ENCODE results near the gene UGT8. TPM values are rescaled to one million over a fixed set of nuclear protein-coding genes. Genes with fewer than 3 reads are reported as not detected.
"Not testable (repeated sequence)": the region's sequence is repeated elsewhere in the genome, so short reads cannot be mapped to it uniquely, and the experiment has no call there.

Gene UGT8
- total and polyA plus RNA-seq, 2 donors: 0.19 to 0.30 TPM

GRCh38 chr4:114588305-114588704 is 10.3 kb upstream of the UGT8 start:
- Histone ChIP-seq H3K27ac (ENCODE audit: low read depth in 1 of 2, low read length in 1 of 2) (no peak overlapping the region), H3K27me3 (ENCODE audit: control insufficient read depth in 2 of 2, insufficient read depth in 1 of 2, low read length in 1 of 2) (no peaks in the 10 kb centered on the region), H3K36me3 (ENCODE audit: control insufficient read depth in 2 of 2, insufficient read depth in 2 of 2, low read length in 1 of 2) (no peaks in the 10 kb centered on the region), H3K4me3 (ENCODE audit: low read length in 2 of 2) (no peak overlapping the region), H3K4me1 (ENCODE audit: control insufficient read depth in 2 of 2, insufficient read depth in 2 of 2, low read length in 2 of 2) (no peaks in the 10 kb centered on the region), H3K9me3 (ENCODE audit: control insufficient read depth in 2 of 2, insufficient read depth in 1 of 2, low read length in 1 of 2) (no peaks in the 10 kb centered on the region)
- 76% methylated on average over 6 of the region's 6 CpGs for WGBS
- DNase-seq (ENCODE audit: low read depth in 6 of 9, low spot score in 9 of 9): no peak

- H3K9me3 ChIP-seq (ENCODE audit: control insufficient read depth in 2 of 2, insufficient read depth in 1 of 2, low read length in 1 of 2); H3K4me3 ChIP-seq (ENCODE audit: low read length in 2 of 2); H3K36me3 ChIP-seq (ENCODE audit: control insufficient read depth in 2 of 2, insufficient read depth in 2 of 2, low read length in 1 of 2); H3K27me3 ChIP-seq (ENCODE audit: control insufficient read depth in 2 of 2, insufficient read depth in 1 of 2, low read length in 1 of 2); H3K27ac ChIP-seq (ENCODE audit: low read depth in 1 of 2, low read length in 1 of 2); DNase-seq (ENCODE audit: low read depth in 6 of 9, low spot score in 9 of 9); H3K4me1 ChIP-seq (ENCODE audit: control insufficient read depth in 2 of 2, insufficient read depth in 2 of 2, low read length in 2 of 2): not testable (repeated sequence)
- 94% methylated on average over 1 of the region's 1 CpG for WGBS
Observed at GRCh38 chr4:114590360-114590759, 8.2 kb upstream of the UGT8 start.

- Histone ChIP-seq H3K36me3 (ENCODE audit: control insufficient read depth in 2 of 2, insufficient read depth in 2 of 2, low read length in 1 of 2) (no peaks in the 10 kb centered on the region), H3K27ac (ENCODE audit: low read depth in 1 of 2, low read length in 1 of 2) (no peak overlapping the region), H3K4me1 (ENCODE audit: control insufficient read depth in 2 of 2, insufficient read depth in 2 of 2, low read length in 2 of 2) (peaks cover 0 to 2% of the 10 kb centered on the region in 2 donors), H3K27me3 (ENCODE audit: control insufficient read depth in 2 of 2, insufficient read depth in 1 of 2, low read length in 1 of 2) (peaks cover 6 to 14% of the 10 kb centered on the region in 2 donors), H3K4me3 (ENCODE audit: low read length in 2 of 2) (no peak overlapping the region), H3K9me3 (ENCODE audit: control insufficient read depth in 2 of 2, insufficient read depth in 1 of 2, low read length in 1 of 2) (no peaks in the 10 kb centered on the region)
- no peak for DNase-seq (ENCODE audit: low read depth in 6 of 9, low spot score in 9 of 9)
- WGBS: 85% methylated on average over 8 of the region's 8 CpGs
Observed at GRCh38 chr4:114593526-114593925, 5.1 kb upstream of the UGT8 start.

GRCh38 chr4:114595207-114595606 is 3.4 kb upstream of the UGT8 start:
- peaks cover 0 to 3% of the 10 kb centered on the region in 2 donors for H3K4me1 ChIP-seq (ENCODE audit: control insufficient read depth in 2 of 2, insufficient read depth in 2 of 2, low read length in 2 of 2)
- no peak overlapping the region for H3K27ac ChIP-seq (ENCODE audit: low read depth in 1 of 2, low read length in 1 of 2)
- no peaks in the 10 kb centered on the region for H3K36me3 ChIP-seq (ENCODE audit: control insufficient read depth in 2 of 2, insufficient read depth in 2 of 2, low read length in 1 of 2)
- 96% methylated on average over 11 of the region's 11 CpGs for WGBS
- no peak for DNase-seq (ENCODE audit: low read depth in 6 of 9, low spot score in 9 of 9)
- no peak overlapping the region for H3K4me3 ChIP-seq (ENCODE audit: low read length in 2 of 2)
- peaks cover 22 to 31% of the 10 kb centered on the region in 2 donors for H3K27me3 ChIP-seq (ENCODE audit: control insufficient read depth in 2 of 2, insufficient read depth in 1 of 2, low read length in 1 of 2)
- H3K9me3 ChIP-seq (ENCODE audit: control insufficient read depth in 2 of 2, insufficient read depth in 1 of 2, low read length in 1 of 2): peaks cover 0 to 3% of the 10 kb centered on the region in 2 donors

- H3K27me3 ChIP-seq (ENCODE audit: control insufficient read depth in 2 of 2, insufficient read depth in 1 of 2, low read length in 1 of 2): peaks cover 22 to 35% of the 10 kb centered on the region in 2 donors
- no peak overlapping the region for H3K27ac ChIP-seq (ENCODE audit: low read depth in 1 of 2, low read length in 1 of 2)
- H3K36me3 ChIP-seq (ENCODE audit: control insufficient read depth in 2 of 2, insufficient read depth in 2 of 2, low read length in 1 of 2): no peaks in the 10 kb centered on the region
- no peak overlapping the region for H3K4me3 ChIP-seq (ENCODE audit: low read length in 2 of 2)
- WGBS: 93% methylated on average over 2 of the region's 2 CpGs
- peaks cover 0 to 3% of the 10 kb centered on the region in 2 donors for H3K4me1 ChIP-seq (ENCODE audit: control insufficient read depth in 2 of 2, insufficient read depth in 2 of 2, low read length in 2 of 2)
- no peak for DNase-seq (ENCODE audit: low read depth in 6 of 9, low spot score in 9 of 9)
- peaks cover 0 to 3% of the 10 kb centered on the region in 2 donors for H3K9me3 ChIP-seq (ENCODE audit: control insufficient read depth in 2 of 2, insufficient read depth in 1 of 2, low read length in 1 of 2)
Observed at GRCh38 chr4:114595921-114596320, 2.7 kb upstream of the UGT8 start.

- WGBS: 62% methylated on average over 17 of the region's 17 CpGs
- peaks cover 0 to 3% of the 10 kb centered on the region in 2 donors for H3K9me3 ChIP-seq (ENCODE audit: control insufficient read depth in 2 of 2, insufficient read depth in 1 of 2, low read length in 1 of 2)
Observed at GRCh38 chr4:114597410-114598115, 1.0 kb upstream of the UGT8 start.

GRCh38 chr4:114599231-114599902 is 760 bp downstream of the UGT8 start:
- H3K36me3 ChIP-seq (ENCODE audit: control insufficient read depth in 2 of 2, insufficient read depth in 2 of 2, low read length in 1 of 2): no peaks in the 10 kb centered on the region
- WGBS: 4% methylated on average over 46 of the region's 46 CpGs
- H3K4me3 ChIP-seq (ENCODE audit: low read length in 2 of 2): peak overlapping the region in 1 of 2 donors; percentile 2
- no peak overlapping the region for H3K27ac ChIP-seq (ENCODE audit: low read depth in 1 of 2, low read length in 1 of 2)
- peak in 1 of 9 donors; percentile 2 for DNase-seq (ENCODE audit: low read depth in 6 of 9, low spot score in 9 of 9)
- peaks cover 0 to 3% of the 10 kb centered on the region in 2 donors for H3K9me3 ChIP-seq (ENCODE audit: control insufficient read depth in 2 of 2, insufficient read depth in 1 of 2, low read length in 1 of 2)
- H3K27me3 ChIP-seq (ENCODE audit: control insufficient read depth in 2 of 2, insufficient read depth in 1 of 2, low read length in 1 of 2): peaks cover 22 to 38% of the 10 kb centered on the region in 2 donors
- H3K4me1 ChIP-seq (ENCODE audit: control insufficient read depth in 2 of 2, insufficient read depth in 2 of 2, low read length in 2 of 2): peaks cover 0 to 3% of the 10 kb centered on the region in 2 donors

More at GRCh38 chr4:114597410-114598115, 1.0 kb upstream of the UGT8 start:
- Histone ChIP-seq H3K27me3 (ENCODE audit: control insufficient read depth in 2 of 2, insufficient read depth in 1 of 2, low read length in 1 of 2) (peaks cover 22 to 37% of the 10 kb centered on the region in 2 donors), H3K36me3 (ENCODE audit: control insufficient read depth in 2 of 2, insufficient read depth in 2 of 2, low read length in 1 of 2) (no peaks in the 10 kb centered on the region), H3K4me3 (ENCODE audit: low read length in 2 of 2) (no peak overlapping the region), H3K27ac (ENCODE audit: low read depth in 1 of 2, low read length in 1 of 2) (no peak overlapping the region), H3K4me1 (ENCODE audit: control insufficient read depth in 2 of 2, insufficient read depth in 2 of 2, low read length in 2 of 2) (peaks cover 0 to 3% of the 10 kb centered on the region in 2 donors)
- DNase-seq (ENCODE audit: low read depth in 6 of 9, low spot score in 9 of 9): no peak

- Histone ChIP-seq H3K9me3 (ENCODE audit: control insufficient read depth in 2 of 2, insufficient read depth in 1 of 2, low read length in 1 of 2) (peaks cover 0 to 3% of the 10 kb centered on the region in 2 donors), H3K4me3 (ENCODE audit: low read length in 2 of 2) (no peak overlapping the region), H3K27ac (ENCODE audit: low read depth in 1 of 2, low read length in 1 of 2) (no peak overlapping the region), H3K4me1 (ENCODE audit: control insufficient read depth in 2 of 2, insufficient read depth in 2 of 2, low read length in 2 of 2) (peaks cover 0 to 3% of the 10 kb centered on the region in 2 donors), H3K36me3 (ENCODE audit: control insufficient read depth in 2 of 2, insufficient read depth in 2 of 2, low read length in 1 of 2) (no peaks in the 10 kb centered on the region), H3K27me3 (ENCODE audit: control insufficient read depth in 2 of 2, insufficient read depth in 1 of 2, low read length in 1 of 2) (peaks cover 22 to 38% of the 10 kb centered on the region in 2 donors)
- no peak for DNase-seq (ENCODE audit: low read depth in 6 of 9, low spot score in 9 of 9)
- WGBS: 14% methylated on average over 15 of the region's 15 CpGs
Observed at GRCh38 chr4:114599903-114600552, 1.4 kb downstream of the UGT8 start.

GRCh38 chr4:114600672-114601071 is 2.1 kb downstream of the UGT8 start:
- H3K36me3 ChIP-seq (ENCODE audit: control insufficient read depth in 2 of 2, insufficient read depth in 2 of 2, low read length in 1 of 2): no peaks in the 10 kb centered on the region
- peaks cover 0 to 3% of the 10 kb centered on the region in 2 donors for H3K4me1 ChIP-seq (ENCODE audit: control insufficient read depth in 2 of 2, insufficient read depth in 2 of 2, low read length in 2 of 2)
- 96% methylated on average over 1 of the region's 1 CpG for WGBS
- H3K4me3 ChIP-seq (ENCODE audit: low read length in 2 of 2): no peak overlapping the region
- DNase-seq (ENCODE audit: low read depth in 6 of 9, low spot score in 9 of 9): no peak
- peaks cover 22 to 38% of the 10 kb centered on the region in 2 donors for H3K27me3 ChIP-seq (ENCODE audit: control insufficient read depth in 2 of 2, insufficient read depth in 1 of 2, low read length in 1 of 2)
- no peak overlapping the region for H3K27ac ChIP-seq (ENCODE audit: low read depth in 1 of 2, low read length in 1 of 2)
- H3K9me3 ChIP-seq (ENCODE audit: control insufficient read depth in 2 of 2, insufficient read depth in 1 of 2, low read length in 1 of 2): peaks cover 0 to 3% of the 10 kb centered on the region in 2 donors
